Liver (tissue), 9 donors: Measurements from ENCODE around the gene ZC2HC1C. TPM values are rescaled to one million over a fixed set of nuclear protein-coding genes. Genes with fewer than 3 reads are reported as not detected.

Experiments
- DNase-seq: peaks from one replicate; pipeline ENCODE4 v3.0.0-alpha.2; 2017; ENCODE audit warnings: low spot score
- H3K27ac ChIP-seq, 2 donors: one replicate each; pipeline ENCODE4 v1.7.0; 2013; ENCODE audit warnings: inconsistent platforms in 2 of 2, low read length in 2 of 2, control low read depth in 1 of 2, low read depth in 1 of 2, mild to moderate bottlenecking in 1 of 2
- H3K27me3 ChIP-seq, 4 donors: one replicate each; pipeline versions ENCODE4 v1.6.1 to v1.7.0; 2013; ENCODE audit warnings: low read length in 3 of 4, inconsistent platforms in 1 of 4, mild to moderate bottlenecking in 1 of 4, moderate library complexity in 1 of 4; ENCODE audit not compliant: control insufficient read depth in 4 of 4, insufficient read depth in 4 of 4
- H3K36me3 ChIP-seq, 4 donors: one replicate each; pipeline versions ENCODE4 v1.6.1 to v1.7.0; 2013; ENCODE audit warnings: low read length in 3 of 4, mild to moderate bottlenecking in 3 of 4, low read depth in 1 of 4, moderate library complexity in 1 of 4; ENCODE audit not compliant: control insufficient read depth in 4 of 4, insufficient read depth in 3 of 4
- H3K4me1 ChIP-seq, 4 donors: one replicate each; pipeline versions ENCODE4 v1.6.1 to v1.7.0; 2013; ENCODE audit warnings: low read length in 3 of 4, mild to moderate bottlenecking in 3 of 4, moderate library complexity in 1 of 4; ENCODE audit not compliant: control insufficient read depth in 4 of 4, insufficient read depth in 4 of 4
- H3K4me3 ChIP-seq, 3 donors: one replicate each; pipeline versions ENCODE4 v1.6.1 to v1.7.0; 2013; ENCODE audit warnings: low read length in 3 of 3, control low read depth in 1 of 3, low read depth in 1 of 3, mild to moderate bottlenecking in 1 of 3
- H3K9ac ChIP-seq, 2 donors: one replicate each; pipeline ENCODE4 v1.7.0; 2013; ENCODE audit warnings: low read length in 2 of 2, mild to moderate bottlenecking in 2 of 2, moderate library complexity in 2 of 2, control low read depth in 1 of 2, low read depth in 1 of 2
- H3K9me3 ChIP-seq, 4 donors: one replicate each; pipeline versions ENCODE4 v1.6.1 to v1.7.0; 2013; ENCODE audit warnings: low read length in 3 of 4; ENCODE audit not compliant: control insufficient read depth in 4 of 4
- ATF3 ChIP-seq: IDR thresholded peaks from 2 replicates; pipeline ENCODE4 v1.6.1; 2016; ENCODE audit warnings: antibody characterized with exemption
- CTCF ChIP-seq: fragments of 150-350 bp; IDR thresholded peaks from 2 replicates; pipeline ENCODE4 v1.5.1; 2017; ENCODE audit warnings: improper control_type of control experiment, low read depth, low read length; ENCODE audit not compliant: missing input control
- EGR1 ChIP-seq, 2 donors: IDR thresholded peaks; 2 replicates each; pipeline ENCODE4 v1.6.1; 2016 to 2018; ENCODE audit warnings: antibody characterized with exemption in 2 of 2, low read depth in 2 of 2
- FOXA1 ChIP-seq: IDR thresholded peaks from 2 replicates; pipeline ENCODE4 v1.6.1; 2016; ENCODE audit warnings: antibody characterized with exemption
- FOXA2 ChIP-seq: IDR thresholded peaks from 2 replicates; pipeline ENCODE4 v1.6.1; 2016; ENCODE audit warnings: antibody characterized with exemption
- GABPA ChIP-seq, 2 donors: IDR thresholded peaks in 1 of 2; conservative IDR thresholded peaks in 1 of 2; 2 replicates each; pipeline ENCODE4 v1.6.1; 2016; ENCODE audit warnings: antibody characterized with exemption in 2 of 2, mild to moderate bottlenecking in 1 of 2, moderate library complexity in 1 of 2
- HNF4G ChIP-seq: IDR thresholded peaks from 2 replicates; pipeline ENCODE4 v1.6.1; 2016; ENCODE audit warnings: antibody characterized with exemption
- JUND ChIP-seq, 2 donors: IDR thresholded peaks; 2 replicates each; pipeline ENCODE4 v1.6.1; 2016; ENCODE audit warnings: antibody characterized with exemption in 2 of 2
- MAX ChIP-seq: IDR thresholded peaks from 2 replicates; pipeline ENCODE4 v1.6.1; 2016; ENCODE audit warnings: antibody characterized with exemption
- NR2F2 ChIP-seq: IDR thresholded peaks from 2 replicates; pipeline ENCODE4 v1.6.1; 2016; ENCODE audit warnings: antibody characterized with exemption
- RAD21 ChIP-seq, 2 donors: IDR thresholded peaks; 2 replicates each; pipeline ENCODE4 v1.6.1; 2016; ENCODE audit warnings: antibody characterized with exemption in 2 of 2, mild to moderate bottlenecking in 2 of 2
- REST ChIP-seq: IDR thresholded peaks from 2 replicates; pipeline ENCODE4 v1.6.1; 2016; ENCODE audit warnings: antibody characterized with exemption, mild to moderate bottlenecking
- RXRA ChIP-seq, 2 donors: IDR thresholded peaks; 2 replicates each; pipeline ENCODE4 v1.6.1; 2017 to 2018; ENCODE audit warnings: antibody characterized with exemption in 2 of 2, mild to moderate bottlenecking in 1 of 2
- SP1 ChIP-seq: IDR thresholded peaks from 2 replicates; pipeline ENCODE4 v1.6.1; 2018; ENCODE audit warnings: antibody characterized with exemption, mild to moderate bottlenecking
- TAF1 ChIP-seq: conservative IDR thresholded peaks from 2 replicates; pipeline ENCODE4 v1.6.1; 2016; ENCODE audit warnings: antibody characterized with exemption, mild to moderate bottlenecking
- YY1 ChIP-seq: IDR thresholded peaks from 2 replicates; pipeline ENCODE4 v1.6.1; 2016; ENCODE audit warnings: antibody characterized with exemption, mild to moderate bottlenecking
- ZBTB33 ChIP-seq: IDR thresholded peaks from 2 replicates; pipeline ENCODE4 v1.6.1; 2016; ENCODE audit warnings: antibody characterized with exemption
- WGBS: extraction: QIAGEN DNeasy Blood & Tissue Kit; methylation state at CpG from one replicate; pipeline ENCODE4 v1.1.7; 2013; 5-methylcytosine and 5-hydroxymethylcytosine counted together
- polyA plus RNA-seq, 2 donors: library from polyadenylated mRNA; stranded (reverse) in 1 of 2; unstranded in 1 of 2; fragments of 200-250 nt in 1 of 2; fragments of >200 nt in 1 of 2; fragmentation: Nextera tagmentation in 1 of 2; extraction: Ambion mirVana in 1 of 2; gene quantifications; one replicate each; pipeline versions ENCODE4 v1.2.1 to v1.2.3, GENCODE V29; 2013 to 2015
- total RNA-seq, 2 donors: library from RNA; depleted of rRNA; stranded (reverse); fragments of >200 nt; gene quantifications; one replicate each; pipeline ENCODE4 v1.2.3, GENCODE V29; 2014
- donor health status: healthy.
- donor health status: healthy.
- donor health status: healthy.
- donor health status: healthy.
- donor health status: healthy.

The ZC2HC1C gene
- total and polyA plus RNA-seq, 4 donors = 0.56 to 5.9 (median 3.5) TPM

- Histone ChIP-seq H3K4me3 (no peak overlapping the region), H3K4me1 (no peaks in the 10 kb centered on the region), H3K36me3 (peaks cover 9 to 38% (median 22%) of the 10 kb centered on the region in 4 donors), H3K9me3 (no peaks in the 10 kb centered on the region), H3K27me3 (no peaks in the 10 kb centered on the region), H3K9ac (no peak overlapping the region), H3K27ac (no peak overlapping the region)
- 86% methylated on average over 1 of the region's 1 CpG for WGBS
- TF ChIP-seq GABPA (IDR thresholded peaks at IDR 0.05 in 1 of 2, conservative IDR thresholded peaks at IDR 0.05 in 1 of 2) = no peak
- no peak for TF ChIP-seq YY1
- TF ChIP-seq TAF1 = no peak
- TF ChIP-seq MAX = no peak
- TF ChIP-seq REST = no peak
- no peak for TF ChIP-seq SP1
- no peak for TF ChIP-seq EGR1 (IDR thresholded peaks at IDR 0.05; ENCODE audit: low read depth in 2 of 2)
- no peak for TF ChIP-seq NR2F2
- TF ChIP-seq FOXA1 = no peak
- no peak for TF ChIP-seq CTCF
- no peak for TF ChIP-seq ATF3
- TF ChIP-seq JUND (IDR thresholded peaks at IDR 0.05) = no peak
- no peak for TF ChIP-seq RAD21 (IDR thresholded peaks at IDR 0.05)
- TF ChIP-seq HNF4G = no peak
- no peak for TF ChIP-seq ZBTB33
- TF ChIP-seq RXRA (IDR thresholded peaks at IDR 0.05) = no peak
- TF ChIP-seq FOXA2 = no peak
- no peak for DNase-seq
Observed at GRCh38 chr14:75023108-75023507, 46.3 kb upstream of the ZC2HC1C start.

- no peak for TF ChIP-seq RXRA (IDR thresholded peaks at IDR 0.05)
- no peak for TF ChIP-seq FOXA1
- no peak for TF ChIP-seq SP1
- TF ChIP-seq TAF1 = no peak
- TF ChIP-seq NR2F2 = no peak
- TF ChIP-seq FOXA2 = no peak
- TF ChIP-seq REST = no peak
- no peak overlapping the region for H3K9ac ChIP-seq
- no peaks in the 10 kb centered on the region for H3K27me3 ChIP-seq
- WGBS = 72% methylated on average over 4 of the region's 4 CpGs
- H3K4me1 ChIP-seq = no peaks in the 10 kb centered on the region
- peaks cover 3 to 30% (median 19%) of the 10 kb centered on the region in 4 donors for H3K36me3 ChIP-seq
- H3K4me3 ChIP-seq = no peak overlapping the region
- no peaks in the 10 kb centered on the region for H3K9me3 ChIP-seq
- no peak for DNase-seq
- no peak overlapping the region for H3K27ac ChIP-seq
Observed at GRCh38 chr14:75025082-75025481, 44.4 kb upstream of the ZC2HC1C start.
